SK-N-MC (cell line): ENCODE measurements around the gene SLC52A1.

Source experiments
- EZH2 ChIP-seq: fragments of 200-600 bp; sonication (generic); IDR thresholded peaks from one replicate; pipeline ENCODE4 v1.6.1; 2017; ENCODE audit warnings: antibody characterized with exemption
- FOXP2 ChIP-seq: optimal IDR thresholded peaks from 2 replicates; pipeline ENCODE3; 2011; ENCODE audit warnings: mild to moderate bottlenecking, moderate library complexity; ENCODE audit not compliant: insufficient read depth; ENCODE audit errors: extremely low read length, control extremely low read depth
- POLR2AphosphoS5 ChIP-seq: IDR thresholded peaks from 2 replicates; pipeline ENCODE4 v1.6.1; 2012; ENCODE audit warnings: mild to moderate bottlenecking, low read depth, low read length, borderline replicate concordance

DNA sequence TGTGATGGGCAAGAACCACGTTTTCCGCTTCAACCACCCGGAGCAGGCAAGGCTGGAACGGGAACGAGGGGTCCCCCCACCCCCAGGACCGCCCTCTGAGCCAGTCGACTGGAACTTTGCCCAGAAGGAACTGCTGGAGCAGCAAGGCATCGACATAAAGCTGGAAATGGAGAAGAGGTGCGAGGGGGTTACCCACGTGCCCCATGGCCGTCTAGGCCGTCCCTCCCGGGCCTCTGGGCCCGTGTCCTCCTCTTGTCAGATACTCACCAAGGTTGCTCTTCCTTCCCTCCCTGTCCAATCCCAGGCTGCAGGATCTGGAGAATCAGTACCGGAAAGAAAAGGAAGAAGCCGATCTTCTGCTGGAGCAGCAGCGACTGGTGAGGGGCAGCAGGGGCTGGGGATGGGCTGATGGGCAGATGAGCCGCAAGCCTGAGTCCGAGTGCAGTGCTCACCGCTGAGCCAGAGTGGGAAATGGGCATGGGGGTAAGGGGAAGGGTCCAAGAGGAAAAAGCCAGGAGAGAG, 14.7 kb downstream of the SLC52A1 start:
- TF ChIP-seq POLR2AphosphoS5 (no peak), EZH2 (no peak), FOXP2 (no peak)
